ENCODE results near the gene EDN2. TPM values are rescaled to one million over a fixed set of nuclear protein-coding genes. Genes with fewer than 3 reads are reported as not detected.

The EDN2 gene
- total and polyA plus RNA-seq, 2 donors (not counting 1 experiment from before 2014, with no cell fraction given), result not detected

DNA sequence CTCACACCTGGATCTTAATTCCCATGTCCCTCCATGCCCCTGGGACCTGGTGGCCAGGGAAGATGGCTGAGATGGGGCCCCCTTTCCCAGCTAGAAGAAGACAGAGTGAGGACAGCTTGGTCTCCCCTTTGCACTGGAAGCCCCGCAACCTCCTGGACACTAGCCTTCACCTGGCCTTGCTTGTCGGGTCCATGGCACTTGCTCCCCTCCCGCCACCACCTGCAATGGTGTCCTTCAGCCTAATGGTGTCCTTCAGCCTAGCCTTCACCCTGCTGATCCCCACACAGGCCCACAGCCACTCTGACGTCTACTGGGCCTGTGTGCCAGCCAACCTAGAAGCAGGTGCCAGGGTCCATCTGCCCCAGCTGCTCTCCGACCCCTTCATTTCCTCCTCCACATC, 45.9 kb upstream of the EDN2 start:
- H3K9me3 Mint-ChIP-seq (ENCODE audit: insufficient read depth), result no peaks in the 10 kb centered on the region

More for the DNA sequence above, 45.9 kb upstream of the EDN2 start:
- ChIA-PET POLR2A (no interaction called here), CTCF (no interaction called here)
- no peaks in the 10 kb centered on the region for H3K36me3 ChIP-seq (replicated peaks in 1 of 2; ENCODE audit: control extremely low read depth in 1 of 2, control insufficient read depth in 1 of 2, extremely low read depth in 1 of 2, insufficient read depth in 2 of 2, low read length in 1 of 2)
- Mint-ChIP-seq H3K27ac (no peak overlapping the region), H3K4me3 (no peak overlapping the region), H3K27me3 (no peaks in the 10 kb centered on the region), H3K4me1 (peaks cover 2% of the 10 kb centered on the region)
- H3K9me3 ChIP-seq (ENCODE audit: control extremely low read depth in 1 of 3, control insufficient read depth in 2 of 3, insufficient read depth in 1 of 3, low read length in 2 of 3), result no peaks in the 10 kb centered on the region
- intact Hi-C loops (cut with micrococcal nuclease), result no loop called here
- TF ChIP-seq CTCF (IDR thresholded peaks at IDR 0.05) (no peak), EZH2 (IDR thresholded peaks at IDR 0.05; ENCODE audit: borderline replicate concordance, insufficient read depth, low read depth, low read length, poor library complexity, severe bottlenecking) (no peak)
- H3K79me2 ChIP-seq (ENCODE audit: control insufficient read depth, insufficient read depth, low read length), result peaks cover 4% of the 10 kb centered on the region
- no peak for DNase-seq
- no peak overlapping the region for H2AFZ ChIP-seq (ENCODE audit: insufficient read depth, low read depth, low read length, poor library complexity, severe bottlenecking)
- H3K27ac ChIP-seq (ENCODE audit: low read length in 2 of 2), result no peak overlapping the region
- no peaks in the 10 kb centered on the region for H3K4me1 ChIP-seq (ENCODE audit: control insufficient read depth in 2 of 2, insufficient read depth in 2 of 2, low read length in 2 of 2)
- no peak overlapping the region for H3K9ac ChIP-seq (ENCODE audit: low read length)
- no peaks in the 10 kb centered on the region for H3K27me3 ChIP-seq (replicated peaks in 1 of 4; ENCODE audit: control extremely low read depth in 1 of 4, control insufficient read depth in 3 of 4, insufficient read depth in 4 of 4, low read length in 3 of 4)
- H3K4me3 ChIP-seq (ENCODE audit: control extremely low read depth in 1 of 5, extremely low read depth in 1 of 5, insufficient read depth in 1 of 5, low read depth in 2 of 5, low read length in 4 of 5), result no peak overlapping the region
- H4K20me1 ChIP-seq (ENCODE audit: control insufficient read depth, insufficient read depth, low read length, poor library complexity, severe bottlenecking), result no peaks in the 10 kb centered on the region
- ATAC-seq (ENCODE audit: low read depth), result no peak
- 90% methylated on average over 3 of the region's 5 CpGs for WGBS (ENCODE audit: insufficient coverage)
- no peak overlapping the region for H3K4me2 ChIP-seq (replicated peaks; ENCODE audit: low read depth, low read length, poor library complexity, severe bottlenecking)

All from B cell (primary cell).